Osteoblast (primary cell): ENCODE measurements around the gene PHAX. TPM values are rescaled to one million over a fixed set of nuclear protein-coding genes. Genes with fewer than 3 reads are reported as not detected.

Experiments used
- DNase-seq: peaks from one replicate; pipeline ENCODE4 v3.0.0; 2011; ENCODE audit warnings: low spot score, mixed read lengths; ENCODE audit not compliant: insufficient read length; ENCODE audit errors: missing footprints
- H2AFZ ChIP-seq: 2 replicates; pipeline ENCODE4 v1.6.0; 2011; ENCODE audit warnings: mild to moderate bottlenecking, low read length
- H3K27ac ChIP-seq: 2 replicates; pipeline ENCODE4 v1.5.1; 2011; ENCODE audit warnings: mild to moderate bottlenecking, low read depth, low read length, moderate library complexity
- H3K27me3 ChIP-seq: 2 replicates; pipeline ENCODE4 v1.6.0; 2012; ENCODE audit warnings: mild to moderate bottlenecking, control low read depth, inconsistent platforms, low read length, moderate library complexity; ENCODE audit not compliant: insufficient read depth
- H3K36me3 ChIP-seq: 2 replicates; pipeline ENCODE4 v1.5.1; 2011; ENCODE audit warnings: mild to moderate bottlenecking, low read length, control low read depth, moderate library complexity; ENCODE audit not compliant: insufficient read depth
- H3K4me1 ChIP-seq: 2 replicates; pipeline ENCODE4 v1.5.1; 2011; ENCODE audit warnings: mild to moderate bottlenecking, low read length, control low read depth, moderate library complexity; ENCODE audit not compliant: insufficient read depth
- H3K4me2 ChIP-seq: 2 replicates; pipeline ENCODE4 v1.6.0; 2011; ENCODE audit warnings: mild to moderate bottlenecking, low read length; ENCODE audit not compliant: insufficient read depth
- H3K4me3 ChIP-seq: fragments of 200-600 bp; sonication (generic); 3 replicates; pipeline ENCODE4 v1.5.1; 2012; ENCODE audit warnings: mild to moderate bottlenecking, low read length, inconsistent platforms; ENCODE audit not compliant: insufficient read depth
- H3K79me2 ChIP-seq: 2 replicates; pipeline ENCODE4 v1.6.0; 2012; ENCODE audit warnings: mild to moderate bottlenecking, low read length, control low read depth, inconsistent platforms; ENCODE audit not compliant: insufficient read depth
- H3K9me3 ChIP-seq: 2 replicates; pipeline ENCODE4 v1.5.1; 2011; ENCODE audit warnings: low read depth, low read length, control low read depth
- H4K20me1 ChIP-seq: 2 replicates; pipeline ENCODE4 v1.6.0; 2012; ENCODE audit warnings: mild to moderate bottlenecking, low read length, control low read depth; ENCODE audit not compliant: insufficient read depth
- total RNA-seq: library from RNA; depleted of rRNA; stranded (reverse); fragments of >200 nt; gene quantifications from 2 replicates; pipeline ENCODE4 v1.2.3, GENCODE V29; 2012
- TF ChIP-seq, protein P1 (sequence below): IDR thresholded peaks from 2 replicates; pipeline ENCODE4 v1.5.1; 2011; ENCODE audit warnings: mild to moderate bottlenecking, low read depth, low read length, moderate library complexity; ENCODE audit errors: extremely low read depth

The PHAX gene
- total RNA-seq, 1 donor: 55.4 TPM

DNA sequence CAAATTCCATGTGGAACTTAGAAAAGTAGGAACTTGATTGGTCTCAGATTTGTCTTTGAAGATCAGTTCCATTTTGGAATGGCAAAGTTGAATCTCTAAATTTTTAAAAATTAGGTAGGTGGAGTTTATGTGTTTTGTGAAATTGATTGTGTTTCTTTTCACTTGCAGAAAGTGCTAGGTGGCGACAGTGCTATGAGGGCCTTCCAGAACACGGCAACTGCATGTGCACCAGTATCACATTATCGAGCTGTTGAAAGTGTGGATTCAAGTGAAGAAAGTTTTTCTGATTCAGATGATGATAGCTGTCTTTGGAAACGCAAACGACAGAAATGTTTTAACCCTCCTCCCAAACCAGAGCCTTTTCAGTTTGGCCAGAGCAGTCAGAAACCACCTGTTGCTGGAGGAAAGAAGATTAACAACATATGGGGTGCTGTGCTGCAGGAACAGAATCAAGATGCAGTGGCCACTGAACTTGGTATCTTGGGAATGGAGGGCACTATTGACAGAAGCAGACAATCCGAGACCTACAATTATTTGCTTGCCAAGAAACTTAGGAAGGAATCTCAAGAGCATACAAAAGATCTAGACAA is 2.8 kb downstream of the PHAX start:
- Histone ChIP-seq H3K4me2 (no peak overlapping the region), H3K4me1 (peaks cover 18% of the 10 kb centered on the region), H3K9me3 (no peaks in the 10 kb centered on the region), H3K4me3 (no peak overlapping the region), H3K27ac (no peak overlapping the region), H4K20me1 (peaks cover 12% of the 10 kb centered on the region), H3K27me3 (no peaks in the 10 kb centered on the region), H3K36me3 (peaks cover 34% of the 10 kb centered on the region), H3K79me2 (peaks cover 74% of the 10 kb centered on the region), H2AFZ (no peak overlapping the region)
- TF ChIP-seq, protein P1, sequence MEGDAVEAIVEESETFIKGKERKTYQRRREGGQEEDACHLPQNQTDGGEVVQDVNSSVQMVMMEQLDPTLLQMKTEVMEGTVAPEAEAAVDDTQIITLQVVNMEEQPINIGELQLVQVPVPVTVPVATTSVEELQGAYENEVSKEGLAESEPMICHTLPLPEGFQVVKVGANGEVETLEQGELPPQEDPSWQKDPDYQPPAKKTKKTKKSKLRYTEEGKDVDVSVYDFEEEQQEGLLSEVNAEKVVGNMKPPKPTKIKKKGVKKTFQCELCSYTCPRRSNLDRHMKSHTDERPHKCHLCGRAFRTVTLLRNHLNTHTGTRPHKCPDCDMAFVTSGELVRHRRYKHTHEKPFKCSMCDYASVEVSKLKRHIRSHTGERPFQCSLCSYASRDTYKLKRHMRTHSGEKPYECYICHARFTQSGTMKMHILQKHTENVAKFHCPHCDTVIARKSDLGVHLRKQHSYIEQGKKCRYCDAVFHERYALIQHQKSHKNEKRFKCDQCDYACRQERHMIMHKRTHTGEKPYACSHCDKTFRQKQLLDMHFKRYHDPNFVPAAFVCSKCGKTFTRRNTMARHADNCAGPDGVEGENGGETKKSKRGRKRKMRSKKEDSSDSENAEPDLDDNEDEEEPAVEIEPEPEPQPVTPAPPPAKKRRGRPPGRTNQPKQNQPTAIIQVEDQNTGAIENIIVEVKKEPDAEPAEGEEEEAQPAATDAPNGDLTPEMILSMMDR: no peak
- no peak for DNase-seq

DNA sequence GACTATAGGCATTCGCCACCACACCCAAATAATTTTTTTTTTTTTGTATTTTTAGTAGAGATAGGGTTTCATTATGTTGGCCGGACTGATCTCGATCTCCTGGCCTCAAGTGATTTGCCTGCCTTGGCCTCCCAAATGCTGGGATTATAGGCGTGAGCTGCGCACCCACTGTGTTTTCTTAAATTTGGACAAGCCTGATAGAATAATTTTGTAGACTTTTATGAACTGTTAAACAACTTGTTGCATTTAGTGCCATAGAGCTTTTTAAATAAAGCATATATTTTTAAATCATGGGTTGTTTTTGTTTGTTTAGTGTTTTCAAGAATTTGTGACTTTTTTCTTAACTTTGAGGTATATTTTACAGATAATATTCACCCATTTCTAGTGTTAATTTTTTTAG is 4.8 kb downstream of the PHAX start:
- TF ChIP-seq, protein P1: no peak
- Histone ChIP-seq H4K20me1 (peaks cover 12% of the 10 kb centered on the region), H3K79me2 (peaks cover 91% of the 10 kb centered on the region), H3K4me3 (no peak overlapping the region), H3K36me3 (peaks cover 48% of the 10 kb centered on the region), H2AFZ (no peak overlapping the region), H3K4me1 (peaks cover 14% of the 10 kb centered on the region), H3K9me3 (no peaks in the 10 kb centered on the region), H3K27ac (no peak overlapping the region), H3K4me2 (peak overlapping the region; percentile 26), H3K27me3 (no peaks in the 10 kb centered on the region)
- no peak for DNase-seq

DNA sequence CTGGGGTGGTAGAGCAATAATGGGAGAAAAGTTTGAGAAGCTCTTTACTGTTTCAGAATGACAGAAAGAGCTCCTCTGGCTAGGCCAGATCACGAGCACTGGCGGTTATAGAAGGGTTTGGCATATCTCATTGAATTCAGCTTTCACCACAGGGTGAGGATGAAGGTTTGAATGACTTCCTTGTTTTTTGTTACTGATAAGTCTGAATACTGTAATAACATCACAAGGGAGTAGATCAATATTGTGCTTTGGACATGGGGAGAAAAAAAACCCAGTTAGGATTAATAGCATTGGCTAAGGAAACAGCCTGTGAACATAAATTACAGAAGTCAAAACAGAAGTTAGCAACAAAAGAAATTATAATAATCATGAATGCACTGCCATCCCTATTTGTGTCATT is 9.4 kb downstream of the PHAX start:
- Histone ChIP-seq H2AFZ (no peak overlapping the region), H3K79me2 (peaks cover 92% of the 10 kb centered on the region), H3K27me3 (no peaks in the 10 kb centered on the region), H3K4me2 (no peak overlapping the region), H3K4me3 (no peak overlapping the region), H3K36me3 (peaks cover 50% of the 10 kb centered on the region), H3K27ac (no peak overlapping the region), H3K4me1 (peaks cover 7% of the 10 kb centered on the region), H4K20me1 (peaks cover 20% of the 10 kb centered on the region), H3K9me3 (no peaks in the 10 kb centered on the region)
- TF ChIP-seq, protein P1: no peak
- peak; percentile 27 for DNase-seq

DNA sequence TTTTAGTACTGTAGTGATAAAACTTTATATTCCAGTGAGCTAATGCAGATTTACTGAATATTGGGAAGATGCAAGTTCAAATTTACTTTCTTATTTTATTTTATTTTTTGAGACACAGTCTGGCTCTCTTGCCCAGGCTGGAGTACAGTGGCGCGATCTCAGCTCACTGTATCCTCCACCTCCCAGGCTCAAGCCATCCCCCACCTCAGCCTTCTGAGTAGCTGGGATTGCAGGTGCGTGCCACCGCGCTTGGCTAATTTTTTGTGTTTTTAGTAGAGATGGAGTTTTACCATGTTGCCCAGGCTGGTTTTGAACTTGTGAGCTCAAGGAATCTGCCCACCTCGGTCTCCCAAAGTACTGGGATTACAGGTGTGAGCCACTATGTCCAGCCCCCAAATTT is 9.9 kb downstream of the PHAX start:
- no peak overlapping the region for H3K27ac ChIP-seq
- H3K36me3 ChIP-seq: peaks cover 45% of the 10 kb centered on the region
- H3K4me1 ChIP-seq: peaks cover 3% of the 10 kb centered on the region
- no peaks in the 10 kb centered on the region for H3K9me3 ChIP-seq
- no peak overlapping the region for H3K4me3 ChIP-seq
- H3K79me2 ChIP-seq: peaks cover 92% of the 10 kb centered on the region
- DNase-seq: no peak
- no peaks in the 10 kb centered on the region for H3K27me3 ChIP-seq
- peaks cover 18% of the 10 kb centered on the region for H4K20me1 ChIP-seq
- H3K4me2 ChIP-seq: no peak overlapping the region
- TF ChIP-seq, protein P1: no peak
- H2AFZ ChIP-seq: no peak overlapping the region
